Hepatocyte (in vitro differentiated cells): ENCODE measurements around the gene FSCN2.

Experiments used
- EZH2 ChIP-seq: fragments of 200-600 bp; sonication (generic); IDR thresholded peaks from 2 replicates; pipeline ENCODE4 v1.6.1; 2016; ENCODE audit warnings: antibody characterized with exemption, mild to moderate bottlenecking, borderline replicate concordance
- EZH2phosphoT487 ChIP-seq: fragments of 200-600 bp; sonication (generic); IDR thresholded peaks from one replicate; pipeline ENCODE4 v1.6.1; 2018; ENCODE audit warnings: antibody characterized with exemption, mild to moderate bottlenecking, low read depth, moderate library complexity; ENCODE audit not compliant: unreplicated experiment, severe bottlenecking
- TF ChIP-seq, protein P1 (sequence below): fragments of 200-600 bp; sonication (generic); IDR thresholded peaks from 2 replicates; pipeline ENCODE4 v1.5.1; 2016; ENCODE audit warnings: antibody characterized with exemption, mild to moderate bottlenecking; ENCODE audit not compliant: poor library complexity

DNA sequence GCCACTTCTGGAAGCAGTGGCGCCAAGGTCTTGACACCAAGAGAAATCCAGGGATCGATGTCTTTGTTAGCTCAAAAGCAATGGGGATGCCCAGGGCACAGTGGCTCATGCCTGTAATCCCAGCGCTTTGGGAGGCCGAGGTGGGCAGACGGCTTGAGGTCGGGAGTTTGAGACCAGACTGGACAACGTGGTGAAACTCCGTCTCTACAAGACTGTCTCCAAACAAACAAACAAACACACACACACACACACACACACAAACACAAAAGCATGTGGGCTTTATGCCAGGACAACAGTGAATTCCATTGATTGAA is 46.4 kb downstream of the FSCN2 start:
- TF ChIP-seq EZH2 (no peak), EZH2phosphoT487 (no peak)
- TF ChIP-seq, protein P1, sequence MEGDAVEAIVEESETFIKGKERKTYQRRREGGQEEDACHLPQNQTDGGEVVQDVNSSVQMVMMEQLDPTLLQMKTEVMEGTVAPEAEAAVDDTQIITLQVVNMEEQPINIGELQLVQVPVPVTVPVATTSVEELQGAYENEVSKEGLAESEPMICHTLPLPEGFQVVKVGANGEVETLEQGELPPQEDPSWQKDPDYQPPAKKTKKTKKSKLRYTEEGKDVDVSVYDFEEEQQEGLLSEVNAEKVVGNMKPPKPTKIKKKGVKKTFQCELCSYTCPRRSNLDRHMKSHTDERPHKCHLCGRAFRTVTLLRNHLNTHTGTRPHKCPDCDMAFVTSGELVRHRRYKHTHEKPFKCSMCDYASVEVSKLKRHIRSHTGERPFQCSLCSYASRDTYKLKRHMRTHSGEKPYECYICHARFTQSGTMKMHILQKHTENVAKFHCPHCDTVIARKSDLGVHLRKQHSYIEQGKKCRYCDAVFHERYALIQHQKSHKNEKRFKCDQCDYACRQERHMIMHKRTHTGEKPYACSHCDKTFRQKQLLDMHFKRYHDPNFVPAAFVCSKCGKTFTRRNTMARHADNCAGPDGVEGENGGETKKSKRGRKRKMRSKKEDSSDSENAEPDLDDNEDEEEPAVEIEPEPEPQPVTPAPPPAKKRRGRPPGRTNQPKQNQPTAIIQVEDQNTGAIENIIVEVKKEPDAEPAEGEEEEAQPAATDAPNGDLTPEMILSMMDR, result no peak
